UCSD-AML1 (cell line): ENCODE data around the gene SDHAF3.
A peak's percentile ranks its signal among the peaks of the same experiment; 100 is the strongest.
"Not testable (repeated sequence)": the region's sequence is repeated elsewhere in the genome, so short reads cannot be mapped to it uniquely, and the experiment has no call there.

Experiments
- DNase-seq: peaks from one replicate; lab custom pipeline; 2025; ENCODE audit not compliant: unreplicated experiment; lab: John Stamatoyannopoulos, UW

The SDHAF3 gene

GRCh38 chr7:97123115-97123514 is 5.6 kb downstream of the SDHAF3 start:
- DNase-seq: not testable (repeated sequence)

DNA sequence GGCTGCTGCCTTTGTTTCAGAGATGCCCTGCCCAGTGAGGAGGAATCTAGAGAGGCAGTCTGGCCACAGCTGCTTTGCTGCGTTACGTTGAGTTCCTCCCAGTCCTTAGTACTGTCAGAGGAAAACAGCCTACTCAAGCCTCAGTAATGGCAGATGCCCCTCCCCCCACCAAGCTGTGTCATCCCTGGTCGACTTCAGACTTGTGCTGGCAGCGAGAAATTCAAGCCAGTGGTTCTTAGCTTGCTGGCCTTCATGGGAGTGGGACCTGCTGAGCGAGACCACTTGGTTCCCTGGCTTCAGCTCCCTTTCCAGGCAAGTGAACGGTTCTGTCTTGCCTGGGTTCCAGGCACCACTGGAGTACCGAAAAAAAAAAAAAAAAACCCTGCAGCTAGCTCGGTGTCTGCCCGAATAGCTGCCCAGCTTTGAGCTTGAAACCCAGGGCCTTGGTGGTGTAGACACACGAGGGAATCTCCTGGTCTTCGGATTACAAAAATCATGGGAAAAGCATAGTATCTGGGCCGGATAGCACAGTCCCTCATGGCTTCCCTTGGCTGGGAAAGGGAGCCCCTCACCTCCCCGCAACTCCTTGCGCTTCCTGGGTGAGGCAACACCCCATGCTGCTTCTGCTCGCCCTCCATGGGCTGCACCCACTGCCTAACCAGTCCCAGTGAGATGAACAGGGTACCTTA is 9.1 kb downstream of the SDHAF3 start:
- DNase-seq: no peak

DNA sequence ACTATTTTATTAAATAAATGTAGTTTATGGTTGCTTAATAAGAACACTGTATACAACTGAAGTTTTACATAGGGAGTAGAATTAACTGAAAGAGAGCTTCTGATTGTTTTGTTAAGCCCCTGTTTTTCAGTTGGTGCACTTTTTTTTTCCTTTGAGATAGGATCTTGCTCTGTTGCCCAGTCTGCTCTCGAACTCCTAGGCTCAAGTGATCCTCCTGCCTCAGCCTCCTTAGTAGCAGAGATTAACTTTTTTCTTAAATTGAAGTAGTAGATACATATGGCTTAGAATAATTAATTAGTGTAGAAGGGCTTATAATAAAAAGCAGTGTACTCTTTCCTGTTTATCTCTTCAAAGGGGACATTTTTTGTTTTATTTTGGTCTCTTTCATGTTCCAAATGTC is 11.2 kb downstream of the SDHAF3 start:
- DNase-seq: no peak

DNA sequence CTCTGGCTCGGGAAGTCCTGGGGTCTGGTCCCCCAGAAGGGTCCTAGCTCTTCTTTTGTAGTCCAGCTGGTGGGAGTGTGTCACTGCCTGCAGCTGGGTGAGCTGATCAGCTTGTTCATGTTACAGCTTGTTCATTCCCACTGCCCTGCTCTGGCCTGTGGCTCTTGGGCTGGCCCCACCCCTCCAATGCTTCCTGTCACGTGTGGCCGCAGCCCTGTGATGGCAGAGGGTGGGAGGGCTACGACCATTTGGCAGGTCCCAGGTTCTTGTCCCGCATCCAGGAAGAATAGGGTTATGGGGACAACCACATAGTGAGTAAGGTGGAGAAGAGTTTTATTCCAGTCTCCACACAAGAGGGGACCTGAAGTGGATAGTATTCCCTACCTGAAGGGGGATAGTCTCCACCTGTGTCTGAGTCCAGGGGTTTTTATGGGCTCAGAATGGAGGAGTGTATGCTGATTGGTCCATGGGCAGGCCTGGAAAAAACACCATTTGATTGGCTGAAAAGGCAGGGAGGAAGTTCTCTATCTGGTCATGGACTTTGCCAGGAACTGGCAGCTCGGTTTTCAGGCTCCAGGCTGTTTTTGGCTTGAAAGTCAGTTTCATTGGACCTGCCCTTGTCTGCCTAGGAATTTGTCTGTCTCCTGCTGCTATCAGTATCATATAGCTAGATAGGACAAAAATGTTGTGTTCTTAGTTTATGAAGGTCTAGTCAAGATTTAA is 13.1 kb downstream of the SDHAF3 start:
- no peak for DNase-seq

DNA sequence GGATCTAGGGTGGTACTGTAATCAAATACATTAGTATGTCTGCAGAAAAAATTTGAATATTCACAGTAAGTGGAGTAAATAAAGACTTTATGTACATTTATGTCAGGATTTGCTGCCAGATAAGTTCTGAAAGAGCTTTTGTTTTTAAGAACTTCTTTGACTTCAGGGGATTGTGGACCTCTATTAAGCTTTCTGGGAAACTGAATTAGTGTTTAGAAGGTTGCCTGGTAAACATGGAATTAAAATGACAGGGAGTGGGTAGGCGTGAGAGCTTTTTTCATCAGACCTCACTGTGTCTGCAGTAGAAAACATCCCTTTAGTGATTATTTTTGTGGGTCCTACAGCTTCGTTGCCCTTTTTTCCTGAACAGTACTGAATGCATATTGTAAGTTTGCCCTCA is 15.7 kb downstream of the SDHAF3 start:
- no peak for DNase-seq

- no peak for DNase-seq
These were observed 21.3 kb downstream of the SDHAF3 start for GRCh38 chr7:97138830-97139229.

- no peak for DNase-seq
These were observed 27.6 kb downstream of the SDHAF3 start for GRCh38 chr7:97145068-97145467.

- no peak for DNase-seq
These were observed 32.3 kb downstream of the SDHAF3 start for GRCh38 chr7:97149843-97150242.

DNA sequence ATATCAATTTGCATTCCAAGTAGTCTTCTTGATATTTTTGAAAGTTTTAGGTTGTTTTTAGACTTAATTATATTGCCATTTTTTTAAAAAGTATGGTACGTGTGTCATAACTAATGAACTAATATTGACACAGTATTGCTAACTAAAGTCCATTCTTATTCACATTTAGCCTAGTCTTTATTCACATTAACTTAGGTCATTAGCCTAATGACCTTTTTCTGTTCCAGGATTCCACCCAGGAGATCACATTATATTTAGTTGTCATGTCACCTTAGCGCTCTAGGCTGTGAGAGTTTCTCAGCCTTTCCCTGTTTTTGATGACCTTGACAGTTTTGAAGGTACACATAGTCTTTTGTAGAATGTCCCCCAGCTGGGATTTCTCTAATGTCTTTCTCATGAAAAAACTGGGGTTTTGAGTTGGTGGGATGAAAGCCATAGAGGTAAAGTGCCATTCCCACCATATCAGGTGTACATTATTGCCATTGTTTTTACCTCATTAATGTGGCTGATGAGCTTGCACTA is 38.5 kb downstream of the SDHAF3 start:
- no peak for DNase-seq

GRCh38 chr7:97159984-97160383 is 42.5 kb downstream of the SDHAF3 start:
- not testable (repeated sequence) for DNase-seq

GRCh38 chr7:97161609-97162008 is 44.1 kb downstream of the SDHAF3 start:
- not testable (repeated sequence) for DNase-seq

GRCh38 chr7:97166308-97166707 is 48.8 kb downstream of the SDHAF3 start:
- no peak for DNase-seq

GRCh38 chr7:97167176-97167575 is 49.7 kb downstream of the SDHAF3 start:
- DNase-seq: no peak

GRCh38 chr7:97167749-97168148 is 50.3 kb downstream of the SDHAF3 start:
- no peak for DNase-seq

DNA sequence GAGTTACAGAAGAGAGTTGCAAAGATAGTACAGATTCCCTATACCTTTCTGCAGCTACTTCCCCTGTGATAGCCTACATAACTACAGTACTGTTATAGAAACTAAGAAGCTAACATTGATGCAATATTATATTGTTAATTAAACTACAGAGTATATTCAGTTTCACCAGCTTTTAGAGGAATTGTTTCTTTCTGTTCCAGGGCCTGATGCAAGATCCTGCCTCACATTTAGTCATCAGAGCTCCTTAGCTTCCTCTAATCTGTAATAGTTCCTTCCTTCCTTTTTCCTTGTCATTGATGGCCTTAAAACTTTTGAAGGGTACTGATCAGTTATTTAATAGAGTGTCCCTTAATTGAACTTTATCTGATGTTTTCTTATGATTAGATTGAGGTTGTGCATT is 56.8 kb downstream of the SDHAF3 start:
- no peak for DNase-seq

- peak; percentile 6 for DNase-seq
These were observed 62.1 kb downstream of the SDHAF3 start for GRCh38 chr7:97179454-97180104.

GRCh38 chr7:97187067-97187466 is 69.6 kb downstream of the SDHAF3 start:
- no peak for DNase-seq

GRCh38 chr7:97196174-97196573 is 78.7 kb downstream of the SDHAF3 start:
- DNase-seq: not testable (repeated sequence)

DNA sequence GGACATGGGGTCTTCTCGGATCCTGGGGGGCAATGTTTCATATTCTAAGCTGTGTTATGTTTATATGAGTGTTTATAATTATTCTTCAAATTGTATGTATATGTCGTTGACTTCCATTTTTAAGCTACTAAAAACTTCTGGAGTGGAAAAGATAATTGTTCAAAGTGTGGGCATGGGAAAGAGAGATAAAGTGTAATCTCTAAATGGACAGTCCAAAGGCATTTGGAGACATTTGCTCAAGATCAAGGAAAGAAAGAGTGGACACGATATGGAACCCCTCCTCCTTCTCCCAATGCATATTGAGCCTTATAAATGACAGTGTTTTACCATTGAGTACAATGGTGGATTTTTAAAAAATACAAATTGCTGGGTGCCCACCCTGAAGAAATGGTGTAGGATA is 81.1 kb downstream of the SDHAF3 start:
- no peak for DNase-seq

DNA sequence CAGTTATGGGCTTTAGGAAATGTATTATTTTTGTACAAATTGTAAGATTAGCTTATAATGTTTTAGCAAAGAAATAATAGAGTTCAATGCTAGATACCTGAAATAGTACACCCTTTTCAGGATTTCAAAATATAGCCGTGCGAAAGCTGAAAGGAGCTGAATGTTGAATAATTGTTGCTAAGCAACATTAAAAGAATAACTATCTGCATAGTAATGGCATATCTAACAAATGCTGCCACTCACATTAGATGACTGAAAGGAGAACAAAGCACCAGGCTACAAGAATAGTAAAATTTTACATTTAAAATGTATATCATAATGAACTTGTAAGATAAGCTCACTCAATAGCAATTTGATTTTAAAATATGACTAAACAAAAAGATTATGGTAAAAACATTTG is 82.5 kb downstream of the SDHAF3 start:
- no peak for DNase-seq

DNA sequence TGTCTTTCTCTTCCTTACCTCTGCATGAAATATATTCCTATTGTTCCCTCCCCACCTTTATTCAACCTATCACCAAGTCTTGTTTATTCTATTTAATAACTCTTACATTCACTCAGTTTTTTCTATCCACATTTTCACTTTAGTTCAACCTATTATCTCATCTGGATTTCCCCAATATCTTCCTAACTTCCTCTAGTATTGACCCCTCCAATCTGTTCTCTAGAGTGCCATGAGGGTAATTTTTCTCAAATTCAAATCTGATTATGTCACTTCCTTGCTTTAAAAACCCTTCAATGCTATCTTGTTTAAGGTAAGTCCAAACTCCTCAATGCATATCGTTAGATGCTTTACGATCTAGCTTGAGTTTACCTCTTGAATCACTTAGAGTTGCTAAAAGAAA is 86.5 kb downstream of the SDHAF3 start:
- DNase-seq: no peak

DNA sequence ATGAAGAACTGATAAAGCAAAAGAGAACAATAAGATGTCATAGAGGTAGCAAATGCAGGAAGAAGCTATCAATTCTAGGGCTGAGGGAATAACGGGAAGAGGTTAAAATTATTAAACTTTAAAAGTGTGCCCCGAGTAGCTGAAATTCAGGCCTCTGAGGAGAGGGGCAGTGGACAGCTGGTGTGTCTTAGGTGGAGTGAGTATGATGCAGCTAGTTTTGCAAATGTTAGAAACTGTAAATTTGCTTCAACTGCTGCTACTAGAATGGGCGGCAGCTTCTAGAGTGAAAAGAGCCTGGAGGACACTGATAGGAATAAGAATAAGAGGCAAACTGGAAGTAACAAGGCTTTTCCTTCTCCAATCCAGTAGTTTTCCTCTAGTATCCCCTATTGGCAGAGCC is 87.3 kb downstream of the SDHAF3 start:
- no peak for DNase-seq
